Body of pancreas (tissue), 4 donors: Measurements from ENCODE around the gene RAB3GAP1. TPM values are rescaled to one million over a fixed set of nuclear protein-coding genes. Genes with fewer than 3 reads are reported as not detected.

Source experiments
- ATAC-seq: fragments of 150-250 bp; one replicate; pipeline ENCODE4 v1.9.1; 2016
- DNase-seq, 4 donors: peaks; one replicate each; pipeline ENCODE4 v3.0.0-alpha.2; 2019
- H3K27ac ChIP-seq, 4 donors: fragments of 200-600 bp; sonication (generic); 1 replicate in 3 of 4; 2 replicates in 1 of 4; pipeline versions ENCODE4 v1.5.1 to v1.6.1; 2016 to 2019; ENCODE audit warnings: mild to moderate bottlenecking in 1 of 4, mixed read lengths in 1 of 4, moderate library complexity in 1 of 4
- H3K27me3 ChIP-seq, 2 donors: fragments of 200-600 bp; sonication (generic); one replicate each; pipeline ENCODE4 v1.6.0; 2016; ENCODE audit warnings: mild to moderate bottlenecking in 1 of 2
- H3K36me3 ChIP-seq, 2 donors: fragments of 200-600 bp; sonication (generic); replicated peaks in 1 of 2; 2 replicates each; pipeline ENCODE4 v1.5.1; 2016; ENCODE audit warnings: low read depth in 2 of 2; ENCODE audit not compliant: insufficient read depth in 1 of 2
- H3K4me1 ChIP-seq: fragments of 200-600 bp; sonication (generic); one replicate; pipeline ENCODE4 v1.6.0; 2016
- H3K4me3 ChIP-seq, 2 donors: fragments of 200-600 bp; sonication (generic); 1 replicate in 1 of 2; 2 replicates in 1 of 2; pipeline ENCODE4 v1.5.1; 2016 to 2019
- H3K9me3 ChIP-seq, 3 donors: fragments of 200-600 bp; sonication (generic); 1 replicate in 2 of 3; 2 replicates in 1 of 3; pipeline ENCODE4 v1.5.1; 2016
- CTCF ChIP-seq, 7 experiments: fragments of 450-650 bp in 4 of 7; fragments of 200-600 bp in 3 of 7; sonication (generic) in 3 of 7; IDR thresholded peaks; one replicate each; pipeline ENCODE4 v1.5.1; 2016 to 2019; ENCODE audit warnings: antibody characterized with exemption in 7 of 7
- POLR2A ChIP-seq, 3 donors: fragments of 450-650 bp; IDR thresholded peaks; one replicate each; pipeline ENCODE4 v1.6.1; 2016; ENCODE audit warnings: antibody characterized with exemption in 3 of 3, mild to moderate bottlenecking in 2 of 3
- WGBS, 2 donors: methylation state at CpG; one replicate each; pipeline ENCODE4 v1.1.5; 2017; 5-methylcytosine and 5-hydroxymethylcytosine counted together
- intact Hi-C: fragments of 100-400 bp; cut with DNase I; formaldehyde crosslinking; loops from one replicate; pipeline ENCODE4 v1.15.1; 2023
- total RNA-seq, 2 donors: library from RNA; depleted of rRNA; stranded (reverse); fragments of >200 nt; gene quantifications; one replicate each; pipeline ENCODE4 v1.1.0, GENCODE V29; 2016

RAB3GAP1 gene
- total RNA-seq, 2 donors from 2014 or later = 29.3 to 39.2 TPM

GRCh38 chr2:135093193-135093592, 41.1 kb downstream of the RAB3GAP1 start:
- TF ChIP-seq CTCF (IDR thresholded peaks at IDR 0.05) = no peak
- no peak for TF ChIP-seq POLR2A (IDR thresholded peaks at IDR 0.05)
- intact Hi-C loops = no loop called here

GRCh38 chr2:135093670-135094330, 41.7 kb downstream of the RAB3GAP1 start:
- intact Hi-C loops = no loop called here
- no peak for ATAC-seq
- DNase-seq = no peak
- 93 to 95% methylated on average over 3 of the region's 3 CpGs for WGBS, 2 donors
- Histone ChIP-seq H3K36me3 (peaks cover 0 to 10% of the 10 kb centered on the region in 2 donors), H3K27ac (no peak overlapping the region), H3K4me3 (no peak overlapping the region), H3K9me3 (no peaks in the 10 kb centered on the region), H3K4me1 (peaks cover 14% of the 10 kb centered on the region), H3K27me3 (no peaks in the 10 kb centered on the region)
- TF ChIP-seq POLR2A (IDR thresholded peaks at IDR 0.05) = no peak
- no peak for TF ChIP-seq CTCF (IDR thresholded peaks at IDR 0.05)

More at GRCh38 chr2:135093193-135093592, 41.1 kb downstream of the RAB3GAP1 start:
- Histone ChIP-seq H3K27me3 (no peaks in the 10 kb centered on the region), H3K4me1 (peaks cover 14% of the 10 kb centered on the region), H3K9me3 (no peaks in the 10 kb centered on the region), H3K27ac (no peak overlapping the region), H3K4me3 (no peak overlapping the region), H3K36me3 (peaks cover 0 to 10% of the 10 kb centered on the region in 2 donors)
- DNase-seq (no peak), ATAC-seq (no peak)

- WGBS, 2 donors = 80 to 84% methylated on average over 2 of the region's 2 CpGs
- Histone ChIP-seq H3K4me3 (no peak overlapping the region), H3K36me3 (peaks cover 0 to 10% of the 10 kb centered on the region in 2 donors), H3K27me3 (no peaks in the 10 kb centered on the region), H3K9me3 (no peaks in the 10 kb centered on the region), H3K4me1 (peaks cover 14% of the 10 kb centered on the region), H3K27ac (no peak overlapping the region)
- TF ChIP-seq CTCF (IDR thresholded peaks at IDR 0.05) (no peak), POLR2A (IDR thresholded peaks at IDR 0.05) (no peak)
- DNase-seq (no peak), ATAC-seq (no peak)
- intact Hi-C loops = no loop called here
Measured at GRCh38 chr2:135094508-135094907, 42.4 kb downstream of the RAB3GAP1 start.

- Histone ChIP-seq H3K4me1 (peaks cover 22% of the 10 kb centered on the region), H3K9me3 (no peaks in the 10 kb centered on the region), H3K4me3 (no peak overlapping the region), H3K27me3 (no peaks in the 10 kb centered on the region), H3K27ac (no peak overlapping the region), H3K36me3 (peaks cover 0 to 7% of the 10 kb centered on the region in 2 donors)
- WGBS, 2 donors = 96 to 97% methylated on average over 3 of the region's 3 CpGs
- DNase-seq (no peak), ATAC-seq (no peak)
- TF ChIP-seq POLR2A (IDR thresholded peaks at IDR 0.05) = no peak
- no peak for TF ChIP-seq CTCF (IDR thresholded peaks at IDR 0.05)
- intact Hi-C loops = no loop called here
Measured at GRCh38 chr2:135095591-135095990, 43.5 kb downstream of the RAB3GAP1 start.
